HG03354 (cell line): ENCODE results near the gene ORMDL3.
A peak's percentile ranks its signal among the peaks of the same experiment; 100 is the strongest.
"Not testable (repeated sequence)": the region's sequence is repeated elsewhere in the genome, so short reads cannot be mapped to it uniquely, and the experiment has no call there.

Source experiments
- ATAC-seq: cut with Tn5 transposase; IDR thresholded peaks from one replicate; pipeline ENCODE4 v1.9.1; 2021; ENCODE audit warnings: mild to moderate bottlenecking; ENCODE audit not compliant: unreplicated experiment, poor library complexity, severe bottlenecking

The ORMDL3 gene

GRCh38 chr17:39926588-39927100 is 757 bp downstream of the ORMDL3 start:
- peak; percentile 31 for ATAC-seq

GRCh38 chr17:39926135-39926587 is 1.2 kb downstream of the ORMDL3 start:
- no peak for ATAC-seq

DNA sequence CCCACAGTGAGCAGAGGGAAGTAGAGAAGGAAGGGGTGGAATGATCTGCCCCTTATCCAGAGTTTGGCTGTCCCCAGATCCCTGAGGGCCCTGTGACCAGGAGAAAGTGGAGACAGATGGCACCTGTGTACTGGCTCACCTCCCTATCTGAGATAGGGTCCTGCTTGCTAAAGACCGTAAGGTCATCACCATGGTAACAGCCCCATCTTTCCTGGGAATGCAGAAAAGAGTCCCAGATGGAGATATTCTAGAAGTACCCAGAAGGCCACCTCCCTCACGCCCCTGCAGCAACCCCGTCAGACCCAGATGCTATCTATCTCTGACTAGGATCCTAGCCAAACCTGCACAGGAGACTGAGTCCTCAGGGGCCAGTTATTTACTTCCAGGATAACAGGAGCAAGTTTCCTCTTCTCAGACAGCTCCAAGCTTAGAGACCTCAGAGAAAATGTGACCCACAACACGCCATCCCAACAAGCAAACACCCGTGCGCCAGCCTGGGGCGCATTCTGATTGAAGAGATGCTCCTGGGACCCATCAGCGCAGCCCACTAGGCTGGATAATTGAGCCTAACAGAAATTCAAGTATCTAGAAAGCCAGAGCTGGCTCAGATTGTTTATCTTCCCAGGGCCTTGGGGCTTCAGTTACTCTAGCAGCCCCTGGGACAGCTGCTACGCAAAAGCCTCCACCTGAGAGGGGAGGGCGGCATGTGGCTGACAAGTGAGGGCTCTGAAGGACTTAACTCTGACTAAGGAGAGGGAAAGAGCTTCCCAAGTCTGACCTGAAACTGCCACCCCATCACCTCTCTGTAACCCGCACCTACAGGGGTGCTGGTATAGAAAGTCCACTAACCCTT is 1.9 kb downstream of the ORMDL3 start:
- ATAC-seq: no peak

GRCh38 chr17:39924691-39925055 is 2.7 kb downstream of the ORMDL3 start:
- no peak for ATAC-seq

GRCh38 chr17:39923836-39924690 is 3.3 kb downstream of the ORMDL3 start:
- no peak for ATAC-seq

DNA sequence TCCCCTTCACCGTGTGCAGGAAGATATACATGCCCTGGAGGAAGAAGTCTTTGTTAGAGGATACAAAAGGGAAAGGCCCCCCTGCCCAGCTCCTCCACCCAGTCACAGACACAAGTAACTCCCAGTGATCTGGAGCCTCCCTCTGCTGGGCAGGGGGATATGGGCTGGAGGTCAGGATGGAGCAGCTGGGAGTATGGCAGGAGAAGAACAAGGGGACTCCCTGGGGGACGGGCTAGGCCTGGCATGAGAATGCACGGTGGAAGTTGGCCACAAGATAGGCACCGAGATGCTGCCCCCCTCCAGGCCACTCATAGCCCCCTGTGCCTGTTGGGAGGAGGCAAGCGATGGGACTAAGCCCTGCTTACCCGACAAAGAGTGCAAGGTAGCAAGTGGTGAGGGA is 4.2 kb downstream of the ORMDL3 start:
- no peak for ATAC-seq

- no peak for ATAC-seq
These were observed 5.4 kb downstream of the ORMDL3 start for GRCh38 chr17:39922006-39922405.

DNA sequence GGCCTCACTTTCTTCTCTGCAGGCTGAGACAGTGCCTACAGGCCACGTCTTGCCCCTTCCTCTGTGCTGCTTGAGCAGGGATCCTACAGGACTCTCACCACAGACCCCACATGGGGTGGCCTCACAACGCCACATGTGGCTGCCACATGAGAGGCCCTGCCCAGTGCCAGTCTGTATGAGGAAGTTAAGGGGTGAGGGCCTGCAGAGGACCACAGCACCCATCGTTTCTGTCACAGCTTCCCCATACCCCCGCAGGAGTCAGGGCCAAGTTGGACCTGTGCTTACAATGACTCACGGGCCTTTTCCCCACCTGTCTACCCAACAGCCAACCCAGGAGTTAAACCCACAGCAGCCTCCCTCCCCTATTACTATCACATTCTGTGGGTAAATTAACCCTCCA is 6.1 kb downstream of the ORMDL3 start:
- no peak for ATAC-seq

GRCh38 chr17:39920218-39921210 is 6.9 kb downstream of the ORMDL3 start:
- ATAC-seq: no peak

- no peak for ATAC-seq
These were observed 8.2 kb downstream of the ORMDL3 start for GRCh38 chr17:39919087-39919683.

DNA sequence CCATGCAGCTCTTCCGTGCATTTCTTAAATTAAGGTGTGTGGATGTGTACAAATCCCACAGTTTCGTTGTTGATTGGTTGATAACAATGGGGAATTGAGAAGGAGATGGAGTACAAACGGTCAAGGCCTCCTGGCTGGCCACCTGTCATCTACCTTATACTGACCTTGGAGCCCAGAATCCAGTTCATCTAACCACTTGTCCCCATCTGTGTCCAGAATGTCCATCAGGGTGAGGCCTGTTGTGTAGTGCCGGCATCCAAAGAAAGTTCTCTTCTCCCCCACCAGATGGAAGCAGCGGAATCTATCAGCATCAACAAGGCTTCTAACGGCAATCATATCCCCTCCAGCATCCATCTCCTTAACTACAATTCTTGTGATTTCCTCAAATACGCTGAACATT is 10.5 kb downstream of the ORMDL3 start:
- ATAC-seq: no peak

GRCh38 chr17:39915559-39915958 is 11.8 kb downstream of the ORMDL3 start:
- ATAC-seq: no peak

DNA sequence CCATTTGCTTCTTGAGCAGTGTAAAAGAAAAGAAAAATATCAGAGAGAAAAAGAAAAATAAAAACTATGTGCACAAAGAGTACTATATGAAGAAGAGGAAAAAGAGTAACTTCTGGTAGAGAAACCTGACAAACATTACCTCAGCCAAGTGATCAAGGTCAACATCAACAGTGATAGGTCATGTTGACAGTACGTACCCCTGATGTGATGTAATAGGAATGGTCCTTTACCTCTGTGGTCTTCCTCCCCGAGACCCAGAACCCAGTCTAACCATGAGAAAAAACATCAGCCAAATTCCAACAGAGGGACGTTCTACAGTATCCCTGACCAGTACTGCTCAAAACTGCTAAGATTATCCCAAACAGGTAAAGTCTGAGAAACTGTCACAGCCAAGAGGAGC is 13.4 kb downstream of the ORMDL3 start:
- no peak for ATAC-seq

DNA sequence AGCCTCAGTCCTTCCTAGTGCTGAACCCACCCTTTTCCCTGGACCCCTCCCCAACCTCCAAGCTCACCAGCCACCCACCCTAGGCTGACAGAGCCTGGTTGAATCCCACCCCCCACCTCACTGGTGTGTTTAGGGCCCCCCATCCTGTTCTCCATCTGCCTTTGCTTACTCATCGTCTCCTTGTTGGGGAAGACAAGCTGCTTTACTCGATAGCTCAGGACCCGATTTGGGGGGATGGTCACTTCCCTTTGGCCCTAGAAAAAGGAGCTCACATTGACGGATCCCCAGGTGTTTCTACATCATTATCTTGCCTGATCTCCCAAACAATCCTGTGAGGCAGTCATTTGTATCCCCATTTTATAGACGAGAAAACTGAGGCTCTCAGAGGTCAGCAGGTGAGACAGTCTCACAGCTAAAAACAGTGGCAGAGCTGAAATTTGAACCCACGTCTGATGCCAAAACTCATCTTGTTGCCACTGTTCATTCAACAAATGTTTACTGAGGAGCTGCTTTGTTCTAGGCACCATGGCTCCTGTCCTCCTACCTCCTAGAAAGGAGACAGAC is 18.5 kb downstream of the ORMDL3 start:
- ATAC-seq: no peak

- no peak for ATAC-seq
These were observed 22.5 kb downstream of the ORMDL3 start for GRCh38 chr17:39904990-39905288.

DNA sequence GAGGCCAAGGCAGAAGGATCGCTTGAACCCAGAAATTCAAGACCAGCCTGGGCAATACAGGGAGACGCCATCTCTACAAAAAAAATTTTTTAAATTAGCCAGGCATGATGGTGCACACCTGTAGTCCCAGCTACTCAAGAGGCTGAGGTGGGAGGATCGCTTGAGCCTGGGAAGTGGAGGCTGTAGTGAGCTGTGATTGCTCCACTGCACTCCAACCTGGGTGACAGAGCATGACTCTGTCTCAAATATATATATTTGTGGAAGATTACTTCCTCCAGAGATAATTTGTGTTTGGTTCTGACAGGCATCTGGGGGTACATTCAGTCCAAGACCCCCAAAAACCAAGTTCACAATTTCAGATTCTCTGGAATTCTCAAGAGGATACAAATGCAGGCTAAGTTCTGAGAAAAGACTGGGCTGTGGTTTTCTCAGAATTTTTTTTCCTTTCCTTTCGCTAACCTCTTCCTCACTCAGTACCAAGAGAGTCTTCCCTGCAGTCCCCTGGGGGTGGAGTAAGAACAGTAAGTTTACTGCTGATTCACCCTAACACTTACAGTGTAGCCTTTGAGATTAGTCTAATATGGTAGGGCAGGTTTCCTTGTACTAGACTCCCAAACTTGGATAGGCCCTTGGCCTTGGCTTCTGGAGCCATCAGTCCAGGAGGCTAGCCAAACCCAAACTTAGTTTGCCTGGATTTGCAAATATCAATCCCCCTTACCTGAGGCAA is 24.1 kb downstream of the ORMDL3 start:
- no peak for ATAC-seq

DNA sequence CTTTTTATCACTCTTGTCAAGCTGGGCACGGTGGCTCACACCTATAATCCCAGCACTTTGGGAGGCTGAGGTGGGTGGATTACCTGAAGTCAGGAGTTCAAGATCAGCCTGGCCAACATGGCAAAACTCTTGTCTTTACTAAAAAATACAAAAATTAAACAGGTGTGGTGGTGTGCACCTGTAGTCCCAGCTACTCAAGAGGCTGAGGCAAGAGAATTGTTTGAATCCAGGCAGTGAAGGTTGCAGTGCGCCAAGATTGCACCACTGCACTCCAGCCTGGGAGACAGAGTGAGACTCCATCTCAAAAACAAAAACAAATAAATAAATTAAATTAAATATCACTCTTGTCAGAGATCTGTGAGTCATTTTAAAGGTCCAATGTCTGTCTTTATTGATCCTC is 25.4 kb downstream of the ORMDL3 start:
- not testable (repeated sequence) for ATAC-seq

GRCh38 chr17:39899215-39899614 is 28.2 kb downstream of the ORMDL3 start:
- no peak for ATAC-seq
